OCI-LY3 (cell line): Measurements from ENCODE around the gene PET100.

Source experiments
- H2AFZ ChIP-seq: fragments of 200-600, 300-600 bp; shearing (Covaris generic); 2 replicates; pipeline ENCODE4 v1.6.0; 2014; ENCODE audit warnings: antibody characterized with exemption, low read depth, low read length
- H3K27ac ChIP-seq: fragments of 200-600, 300-600 bp; sonication (generic); 2 replicates; pipeline ENCODE4 v1.5.1; 2014; ENCODE audit warnings: mild to moderate bottlenecking, low read length, moderate library complexity, mixed read lengths
- H3K27me3 ChIP-seq: fragments of 200-600, 300-600 bp; sonication (generic); 2 replicates; pipeline ENCODE4 v1.6.1; 2014; ENCODE audit warnings: low read depth, low read length, mixed read lengths
- H3K36me3 ChIP-seq: fragments of 200-600, 300-600 bp; sonication (generic); replicated peaks from 2 replicates; pipeline ENCODE3; 2014; ENCODE audit warnings: low read depth, low read length, mixed read lengths
- H3K4me1 ChIP-seq: fragments of 300-600, 200-600 bp; sonication (generic); 2 replicates; pipeline ENCODE4 v1.6.1; 2014; ENCODE audit warnings: low read length, mixed read lengths
- H3K4me2 ChIP-seq: fragments of 200-600, 300-600 bp; sonication (generic); 2 replicates; pipeline ENCODE4 v1.6.1; 2014; ENCODE audit warnings: low read length, mixed read lengths
- H3K4me3 ChIP-seq: fragments of 300-600, 200-600 bp; sonication (generic); 2 replicates; pipeline ENCODE4 v1.5.1; 2014; ENCODE audit warnings: antibody characterized with exemption, mild to moderate bottlenecking, low read length, moderate library complexity
- H3K79me2 ChIP-seq: fragments of 300-600, 200-600 bp; shearing (Covaris generic); 2 replicates; pipeline ENCODE4 v1.6.1; 2014; ENCODE audit warnings: mild to moderate bottlenecking, low read length, mixed read lengths
- H3K9ac ChIP-seq: fragments of 300-600, 200-600 bp; shearing (Covaris generic); 2 replicates; pipeline ENCODE4 v1.6.0; 2014; ENCODE audit warnings: mild to moderate bottlenecking, low read length, moderate library complexity
- H3K9me3 ChIP-seq: fragments of 200-600, 300-600 bp; shearing (Covaris generic); 2 replicates; pipeline ENCODE4 v1.6.1; 2014; ENCODE audit warnings: low read length, mixed read lengths; ENCODE audit not compliant: insufficient read depth
- H4K20me1 ChIP-seq: fragments of 200-600, 300-600 bp; sonication (generic); 2 replicates; pipeline ENCODE4 v1.6.1; 2016; ENCODE audit warnings: low read length, mixed read lengths; ENCODE audit not compliant: insufficient read depth
- EZH2phosphoT487 ChIP-seq: fragments of 200-600 bp; shearing (Covaris generic); IDR thresholded peaks from 2 replicates; pipeline ENCODE4 v1.6.1; 2018; ENCODE audit warnings: antibody characterized with exemption, mixed run types, low read depth
- TF ChIP-seq, protein P1 (sequence below): fragments of 200-600, 300-600 bp; sonication (generic); IDR thresholded peaks from 2 replicates; pipeline ENCODE4 v1.5.1; 2014; ENCODE audit warnings: antibody characterized with exemption, low read length, low read depth

The PET100 gene

DNA sequence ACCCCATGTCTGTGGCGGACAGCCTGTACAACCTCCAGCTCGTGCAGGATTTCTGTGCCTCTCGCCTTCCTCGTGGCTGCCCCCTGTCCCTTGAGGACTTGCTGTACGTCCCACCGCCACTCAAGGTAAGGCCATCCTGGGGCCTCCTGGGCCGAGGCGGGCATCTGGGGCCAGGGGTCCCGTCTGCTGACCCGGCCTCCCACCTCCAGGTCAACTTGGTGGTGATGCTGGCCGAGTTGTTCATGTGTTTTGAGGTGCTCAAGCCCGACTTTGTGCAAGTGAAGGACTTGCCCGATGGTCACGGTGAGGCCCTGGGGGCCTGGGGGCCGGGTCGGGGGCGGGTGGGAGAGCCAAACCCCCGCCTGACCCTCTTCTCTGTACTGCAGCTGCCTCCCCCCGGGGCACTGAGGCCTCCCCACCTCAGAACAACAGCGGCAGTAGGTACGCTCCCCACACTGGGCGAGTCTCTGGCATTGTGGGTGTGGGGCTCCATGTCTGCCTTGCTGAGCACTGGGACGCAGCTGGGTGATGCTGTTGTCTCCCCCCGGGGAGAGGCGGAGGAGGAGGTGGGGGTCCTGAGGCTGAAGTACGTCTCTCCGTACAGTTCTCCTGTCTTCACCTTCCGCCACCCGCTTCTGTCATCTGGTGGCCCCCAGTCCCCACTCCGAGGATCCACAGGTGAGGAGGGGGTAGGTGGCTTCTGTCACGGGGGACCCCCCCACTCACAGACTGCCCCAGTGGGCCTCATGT is 18.9 kb upstream of the PET100 start:
- Histone ChIP-seq H3K9me3 (no peaks in the 10 kb centered on the region), H3K79me2 (no peaks in the 10 kb centered on the region), H3K4me2 (no peak overlapping the region), H3K9ac (no peak overlapping the region), H3K36me3 (no peaks in the 10 kb centered on the region), H3K27me3 (no peaks in the 10 kb centered on the region), H3K27ac (no peak overlapping the region), H3K4me1 (no peaks in the 10 kb centered on the region), H4K20me1 (no peaks in the 10 kb centered on the region), H2AFZ (no peak overlapping the region), H3K4me3 (no peak overlapping the region)
- no peak for TF ChIP-seq EZH2phosphoT487
- TF ChIP-seq, protein P1, sequence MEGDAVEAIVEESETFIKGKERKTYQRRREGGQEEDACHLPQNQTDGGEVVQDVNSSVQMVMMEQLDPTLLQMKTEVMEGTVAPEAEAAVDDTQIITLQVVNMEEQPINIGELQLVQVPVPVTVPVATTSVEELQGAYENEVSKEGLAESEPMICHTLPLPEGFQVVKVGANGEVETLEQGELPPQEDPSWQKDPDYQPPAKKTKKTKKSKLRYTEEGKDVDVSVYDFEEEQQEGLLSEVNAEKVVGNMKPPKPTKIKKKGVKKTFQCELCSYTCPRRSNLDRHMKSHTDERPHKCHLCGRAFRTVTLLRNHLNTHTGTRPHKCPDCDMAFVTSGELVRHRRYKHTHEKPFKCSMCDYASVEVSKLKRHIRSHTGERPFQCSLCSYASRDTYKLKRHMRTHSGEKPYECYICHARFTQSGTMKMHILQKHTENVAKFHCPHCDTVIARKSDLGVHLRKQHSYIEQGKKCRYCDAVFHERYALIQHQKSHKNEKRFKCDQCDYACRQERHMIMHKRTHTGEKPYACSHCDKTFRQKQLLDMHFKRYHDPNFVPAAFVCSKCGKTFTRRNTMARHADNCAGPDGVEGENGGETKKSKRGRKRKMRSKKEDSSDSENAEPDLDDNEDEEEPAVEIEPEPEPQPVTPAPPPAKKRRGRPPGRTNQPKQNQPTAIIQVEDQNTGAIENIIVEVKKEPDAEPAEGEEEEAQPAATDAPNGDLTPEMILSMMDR = no peak

DNA sequence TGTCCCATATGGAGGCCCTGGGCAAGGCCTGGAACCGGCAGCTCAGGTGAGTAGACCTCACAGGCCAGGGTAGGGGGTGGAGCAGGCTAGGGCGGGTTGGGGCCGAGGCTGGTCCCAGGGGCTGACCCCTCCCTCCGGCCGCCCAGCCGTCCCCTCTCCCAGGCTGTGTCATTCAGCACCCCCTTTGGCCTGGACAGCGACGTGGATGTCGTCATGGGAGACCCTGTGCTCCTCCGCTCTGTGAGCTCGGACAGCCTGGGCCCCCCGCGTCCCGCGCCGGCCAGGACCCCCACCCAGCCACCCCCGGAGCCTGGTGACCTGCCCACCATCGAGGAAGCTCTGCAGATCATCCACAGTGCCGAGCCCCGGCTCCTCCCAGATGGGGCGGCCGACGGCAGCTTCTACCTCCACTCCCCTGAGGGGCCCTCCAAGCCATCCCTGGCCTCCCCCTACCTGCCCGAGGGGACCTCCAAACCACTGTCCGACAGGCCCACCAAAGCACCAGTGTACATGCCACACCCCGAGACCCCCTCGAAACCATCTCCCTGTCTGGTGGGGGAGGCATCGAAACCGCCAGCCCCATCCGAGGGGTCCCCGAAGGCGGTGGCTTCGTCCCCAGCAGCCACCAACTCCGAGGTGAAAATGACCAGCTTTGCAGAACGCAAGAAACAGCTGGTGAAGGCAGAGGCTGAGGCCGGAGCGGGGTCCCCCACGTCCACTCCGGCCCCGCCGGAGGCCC is 17.9 kb upstream of the PET100 start:
- no peak overlapping the region for H3K4me2 ChIP-seq
- no peaks in the 10 kb centered on the region for H3K4me1 ChIP-seq
- H3K27ac ChIP-seq = no peak overlapping the region
- H3K4me3 ChIP-seq = no peak overlapping the region
- no peaks in the 10 kb centered on the region for H4K20me1 ChIP-seq
- no peaks in the 10 kb centered on the region for H3K36me3 ChIP-seq
- no peak for TF ChIP-seq EZH2phosphoT487
- TF ChIP-seq, protein P1 = no peak
- H3K27me3 ChIP-seq = no peaks in the 10 kb centered on the region
- H3K9ac ChIP-seq = no peak overlapping the region
- H2AFZ ChIP-seq = no peak overlapping the region
- no peaks in the 10 kb centered on the region for H3K9me3 ChIP-seq
- H3K79me2 ChIP-seq = no peaks in the 10 kb centered on the region

DNA sequence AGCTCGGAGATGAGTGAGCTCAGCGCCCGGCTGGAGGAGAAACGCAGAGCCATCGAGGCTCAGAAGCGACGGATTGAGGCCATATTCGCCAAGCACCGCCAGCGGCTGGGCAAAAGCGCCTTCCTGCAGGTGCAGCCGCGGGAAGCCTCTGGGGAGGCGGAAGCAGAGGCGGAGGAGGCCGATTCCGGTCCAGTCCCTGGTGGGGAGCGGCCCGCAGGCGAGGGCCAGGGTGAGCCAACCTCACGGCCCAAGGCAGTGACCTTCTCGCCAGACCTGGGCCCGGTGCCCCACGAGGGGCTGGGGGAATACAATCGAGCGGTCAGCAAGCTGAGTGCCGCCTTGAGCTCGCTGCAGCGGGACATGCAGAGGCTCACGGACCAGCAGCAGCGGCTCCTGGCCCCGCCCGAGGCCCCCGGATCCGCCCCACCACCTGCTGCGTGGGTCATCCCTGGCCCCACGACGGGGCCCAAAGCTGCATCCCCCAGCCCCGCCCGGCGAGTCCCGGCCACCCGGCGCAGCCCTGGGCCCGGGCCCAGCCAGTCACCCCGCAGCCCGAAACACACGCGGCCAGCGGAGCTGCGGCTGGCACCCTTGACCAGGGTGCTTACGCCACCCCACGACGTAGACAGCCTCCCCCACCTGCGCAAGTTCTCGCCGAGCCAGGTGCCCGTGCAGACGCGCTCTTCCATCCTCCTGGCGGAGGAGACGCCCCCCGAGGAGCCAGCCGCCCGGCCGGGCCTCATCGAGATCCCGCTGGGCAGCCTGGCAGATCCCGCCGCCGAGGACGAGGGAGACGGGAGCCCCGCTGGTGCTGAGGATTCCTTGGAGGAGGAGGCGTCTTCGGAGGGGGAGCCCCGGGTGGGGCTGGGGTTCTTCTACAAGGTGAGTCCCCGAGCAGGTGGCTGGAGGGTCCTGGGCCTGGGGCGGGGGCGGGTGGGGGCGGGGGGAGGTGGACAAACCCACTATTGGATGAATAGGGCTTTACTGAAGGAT is 17.0 kb upstream of the PET100 start:
- no peaks in the 10 kb centered on the region for H4K20me1 ChIP-seq
- H3K79me2 ChIP-seq = no peaks in the 10 kb centered on the region
- H3K4me2 ChIP-seq = no peak overlapping the region
- H3K27ac ChIP-seq = no peak overlapping the region
- no peaks in the 10 kb centered on the region for H3K27me3 ChIP-seq
- no peak overlapping the region for H2AFZ ChIP-seq
- no peak overlapping the region for H3K4me3 ChIP-seq
- no peak overlapping the region for H3K9ac ChIP-seq
- no peaks in the 10 kb centered on the region for H3K9me3 ChIP-seq
- no peaks in the 10 kb centered on the region for H3K36me3 ChIP-seq
- H3K4me1 ChIP-seq = no peaks in the 10 kb centered on the region
- TF ChIP-seq, protein P1 = no peak
- TF ChIP-seq EZH2phosphoT487 = no peak
